ENCODE data around the gene SOS2. TPM values are rescaled to one million over a fixed set of nuclear protein-coding genes. Genes with fewer than 3 reads are reported as not detected.

The SOS2 gene
- total and polyA plus RNA-seq, 2 donors (not counting 3 experiments of a cell fraction or from before 2014, with no cell fraction given) = 6.7 to 21.3 TPM

DNA sequence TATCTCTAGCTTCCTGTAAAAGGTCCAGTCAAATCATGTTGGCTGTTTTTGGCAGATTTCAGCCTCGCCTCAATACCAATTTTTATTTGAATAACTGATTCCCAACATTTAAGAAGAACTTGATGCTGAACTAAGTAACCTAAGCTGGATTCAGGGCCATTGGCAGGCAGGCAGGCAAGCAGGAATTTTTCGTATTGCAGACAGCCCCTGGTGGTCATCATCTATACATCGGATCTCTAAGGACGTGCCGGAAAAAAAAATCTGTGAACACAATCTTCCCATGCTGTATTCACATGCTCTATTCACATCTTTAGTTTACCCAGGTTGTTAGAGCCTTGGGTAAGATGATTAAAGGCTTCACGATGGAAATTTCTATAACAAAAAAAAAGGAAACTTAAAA is 122.0 kb downstream of the SOS2 start:
- no peak for FAIRE-seq
- no peaks in the 10 kb centered on the region for H3K4me1 ChIP-seq (ENCODE audit: control insufficient read depth, extremely low read depth, insufficient read depth, low read length)
- H2AFZ ChIP-seq (ENCODE audit: low read depth, low read length) = no peak overlapping the region
- H3K9ac ChIP-seq (replicated peaks; ENCODE audit: extremely low read depth, insufficient read depth, low read length) = no peak overlapping the region
- no peaks in the 10 kb centered on the region for H3K9me3 ChIP-seq (replicated peaks; ENCODE audit: control insufficient read depth, insufficient read depth, low read length)
- no peaks in the 10 kb centered on the region for H4K20me1 ChIP-seq (replicated peaks; ENCODE audit: control insufficient read depth, extremely low read depth, insufficient read depth, low read length)
- H3K4me2 ChIP-seq (ENCODE audit: insufficient read depth, low read length) = no peak overlapping the region
- H3K9me1 ChIP-seq (replicated peaks; ENCODE audit: control insufficient read depth, extremely low read depth, insufficient read depth, low read length) = no peaks in the 10 kb centered on the region
- peaks cover 8% of the 10 kb centered on the region for H3K79me2 ChIP-seq (ENCODE audit: control insufficient read depth, insufficient read depth, low read length)
- no peaks in the 10 kb centered on the region for H3K27me3 ChIP-seq (ENCODE audit: control insufficient read depth in 2 of 2, insufficient read depth in 2 of 2, low read length in 2 of 2)
- peak; percentile 11 for DNase-seq (ENCODE audit: low read depth, low spot score)
- H3K36me3 ChIP-seq (ENCODE audit: control insufficient read depth in 2 of 2, extremely low read depth in 1 of 2, insufficient read depth in 2 of 2, low read length in 2 of 2) = peaks cover 10 to 32% of the 10 kb centered on the region in 2 experiments
- intact Hi-C loops (cut with micrococcal nuclease) (loop anchor here (5.0 kb wide), 1 partner anchor 107 kb away; no protein-coding TSS in a partner anchor), dilution Hi-C loops (cut with MboI; ENCODE audit: extremely low pct_ligation_motif_present, low sequenced_read_pairs) (loop anchor here (10.0 kb wide), 1 partner anchor 245 kb away; no protein-coding TSS in a partner anchor)
- ChIA-PET POLR2A (no interaction called here), CTCF (interaction anchor here (0.7 to 2.4 kb wide), 5 partner anchors 230 to 257 kb away, joined by 3 to 15 read pairs (median 8); partner anchors contain the start of gene NEMF)
- H3K27ac ChIP-seq (ENCODE audit: insufficient read depth, low read depth, low read length) = no peak overlapping the region
- TF ChIP-seq EZH2 (IDR thresholded peaks at IDR 0.05; ENCODE audit: borderline replicate concordance, low read depth, low read length, severe bottlenecking) = no peak
- TF ChIP-seq, protein P1, sequence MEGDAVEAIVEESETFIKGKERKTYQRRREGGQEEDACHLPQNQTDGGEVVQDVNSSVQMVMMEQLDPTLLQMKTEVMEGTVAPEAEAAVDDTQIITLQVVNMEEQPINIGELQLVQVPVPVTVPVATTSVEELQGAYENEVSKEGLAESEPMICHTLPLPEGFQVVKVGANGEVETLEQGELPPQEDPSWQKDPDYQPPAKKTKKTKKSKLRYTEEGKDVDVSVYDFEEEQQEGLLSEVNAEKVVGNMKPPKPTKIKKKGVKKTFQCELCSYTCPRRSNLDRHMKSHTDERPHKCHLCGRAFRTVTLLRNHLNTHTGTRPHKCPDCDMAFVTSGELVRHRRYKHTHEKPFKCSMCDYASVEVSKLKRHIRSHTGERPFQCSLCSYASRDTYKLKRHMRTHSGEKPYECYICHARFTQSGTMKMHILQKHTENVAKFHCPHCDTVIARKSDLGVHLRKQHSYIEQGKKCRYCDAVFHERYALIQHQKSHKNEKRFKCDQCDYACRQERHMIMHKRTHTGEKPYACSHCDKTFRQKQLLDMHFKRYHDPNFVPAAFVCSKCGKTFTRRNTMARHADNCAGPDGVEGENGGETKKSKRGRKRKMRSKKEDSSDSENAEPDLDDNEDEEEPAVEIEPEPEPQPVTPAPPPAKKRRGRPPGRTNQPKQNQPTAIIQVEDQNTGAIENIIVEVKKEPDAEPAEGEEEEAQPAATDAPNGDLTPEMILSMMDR (IDR thresholded peaks at IDR 0.05; ENCODE audit: extremely low read depth in 1 of 2, insufficient read depth in 1 of 2, low read depth in 1 of 2, low read length in 2 of 2) = peak in 1 of 2 donors; percentile 23
- TF ChIP-seq POLR2A (IDR thresholded peaks at IDR 0.05; ENCODE audit: low read depth, low read length) = no peak
- no TSS peak for BruUV-seq (replicated peaks)
- H3K4me3 ChIP-seq (replicated peaks in 1 of 3; ENCODE audit: insufficient read depth in 1 of 3, low read depth in 1 of 3, low read length in 3 of 3) = no peak overlapping the region

DNA sequence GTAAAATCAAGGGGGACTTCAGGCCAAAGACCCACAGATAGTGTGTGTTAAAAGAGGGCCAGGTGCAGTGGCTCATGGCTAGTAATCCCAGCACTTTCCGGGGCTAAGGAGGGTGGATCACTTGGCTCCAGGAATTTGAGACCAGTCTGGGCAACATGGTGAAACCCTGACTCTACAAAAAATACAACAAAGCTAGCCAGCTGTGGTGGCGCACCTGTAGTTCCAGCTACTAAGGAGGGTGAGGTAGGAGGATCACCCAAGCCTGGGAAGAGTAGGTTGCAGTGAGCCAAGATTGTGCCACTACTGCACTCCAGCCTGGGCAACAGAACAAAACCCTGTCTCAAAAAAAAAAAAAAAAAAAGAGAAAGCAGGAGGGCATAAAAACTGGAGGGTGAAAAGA is 123.5 kb downstream of the SOS2 start:
- no peak overlapping the region for H3K4me3 ChIP-seq (replicated peaks in 1 of 3; ENCODE audit: insufficient read depth in 1 of 3, low read depth in 1 of 3, low read length in 3 of 3)
- no peaks in the 10 kb centered on the region for H3K4me1 ChIP-seq (ENCODE audit: control insufficient read depth, extremely low read depth, insufficient read depth, low read length)
- H3K27me3 ChIP-seq (ENCODE audit: control insufficient read depth in 2 of 2, insufficient read depth in 2 of 2, low read length in 2 of 2) = no peaks in the 10 kb centered on the region
- CTCF ChIA-PET = interaction anchor here (1.0 to 12.5 kb wide), 5 partner anchors 12 to 255 kb away, joined by 3 to 242 read pairs (median 4); partner anchors contain the start of gene NEMF
- BruUV-seq (replicated peaks) = no TSS peak
- intact Hi-C loops (cut with micrococcal nuclease) = loop anchor here (5.0 kb wide), 1 partner anchor 106 kb away; no protein-coding TSS in a partner anchor
- no peaks in the 10 kb centered on the region for H3K9me1 ChIP-seq (replicated peaks; ENCODE audit: control insufficient read depth, extremely low read depth, insufficient read depth, low read length)
- H4K20me1 ChIP-seq (replicated peaks; ENCODE audit: control insufficient read depth, extremely low read depth, insufficient read depth, low read length) = no peaks in the 10 kb centered on the region
- POLR2A ChIA-PET = interaction anchor here (0.6 to 0.7 kb wide), 3 partner anchors 47 to 260 kb away, joined by 4 read pairs; no protein-coding TSS in a partner anchor
- no peak for FAIRE-seq
- DNase-seq (ENCODE audit: low read depth, low spot score) = no peak
- dilution Hi-C loops (cut with MboI; ENCODE audit: extremely low pct_ligation_motif_present, low sequenced_read_pairs) = loop anchor here (10.0 kb wide), 1 partner anchor 243 kb away; no protein-coding TSS in a partner anchor
- peaks cover 9 to 30% of the 10 kb centered on the region in 2 experiments for H3K36me3 ChIP-seq (ENCODE audit: control insufficient read depth in 2 of 2, extremely low read depth in 1 of 2, insufficient read depth in 2 of 2, low read length in 2 of 2)
- no peaks in the 10 kb centered on the region for H3K9me3 ChIP-seq (replicated peaks; ENCODE audit: control insufficient read depth, insufficient read depth, low read length)
- peaks cover 8% of the 10 kb centered on the region for H3K79me2 ChIP-seq (ENCODE audit: control insufficient read depth, insufficient read depth, low read length)
- no peak overlapping the region for H2AFZ ChIP-seq (ENCODE audit: low read depth, low read length)
- no peak overlapping the region for H3K4me2 ChIP-seq (ENCODE audit: insufficient read depth, low read length)
- H3K9ac ChIP-seq (replicated peaks; ENCODE audit: extremely low read depth, insufficient read depth, low read length) = no peak overlapping the region
- H3K27ac ChIP-seq (ENCODE audit: insufficient read depth, low read depth, low read length) = no peak overlapping the region
- TF ChIP-seq, protein P1 (IDR thresholded peaks at IDR 0.05; ENCODE audit: extremely low read depth in 1 of 2, insufficient read depth in 1 of 2, low read depth in 1 of 2, low read length in 2 of 2) = no peak
- TF ChIP-seq JUN (IDR thresholded peaks at IDR 0.05; ENCODE audit: borderline replicate concordance, insufficient read depth, insufficient read length, low read depth) = no peak
- TF ChIP-seq EZH2 (IDR thresholded peaks at IDR 0.05; ENCODE audit: borderline replicate concordance, low read depth, low read length, severe bottlenecking) = no peak
- TF ChIP-seq, protein P2, sequence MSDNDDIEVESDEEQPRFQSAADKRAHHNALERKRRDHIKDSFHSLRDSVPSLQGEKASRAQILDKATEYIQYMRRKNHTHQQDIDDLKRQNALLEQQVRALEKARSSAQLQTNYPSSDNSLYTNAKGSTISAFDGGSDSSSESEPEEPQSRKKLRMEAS (IDR thresholded peaks at IDR 0.05; ENCODE audit: insufficient read depth, insufficient read length) = no peak
- no peak for TF ChIP-seq POLR2AphosphoS5 (IDR thresholded peaks at IDR 0.05; ENCODE audit: insufficient read depth, low read depth, low read length)
- no peak for TF ChIP-seq GATA2 (IDR thresholded peaks at IDR 0.05; ENCODE audit: insufficient read depth, insufficient read length, low read depth, low read length)
- no peak for TF ChIP-seq POLR2A (IDR thresholded peaks at IDR 0.05; ENCODE audit: low read depth, low read length)
- TF ChIP-seq MYC (IDR thresholded peaks at IDR 0.05; ENCODE audit: low read depth, low read length) = no peak
- no peak for TF ChIP-seq FOS (IDR thresholded peaks at IDR 0.05; ENCODE audit: borderline replicate concordance, insufficient read depth, low read length)
